Bronchial smooth muscle cell (primary cell): ENCODE results near the gene LCE6A. TPM values are rescaled to one million over a fixed set of nuclear protein-coding genes. Genes with fewer than 3 reads are reported as not detected.

Experiments
- total RNA-seq: library from RNA; depleted of rRNA; stranded (reverse); fragments of >200 nt; gene quantifications from 2 replicates; pipeline ENCODE4 v1.2.1, GENCODE V29; 2014

LCE6A gene
- not detected in 2 replicates for total RNA-seq

GRCh38 chr1:152842556-152842955 lies at the start of gene LCE6A:
Gene LCE6A, plus strand, starts transcription at chr1:152842856. Its CDS starts 665 bp downstream, at chr1:152843521.

GRCh38 chr1:152796421-152796820 lies 46.2 kb upstream of the LCE6A start, which contains the start of gene LCE1D:
Gene LCE1D, plus strand, starts transcription at chr1:152796721. Its CDS starts 1,074 bp downstream, at chr1:152797795.

GRCh38 chr1:152806576-152806975 lies 36.1 kb upstream of the LCE6A start, which contains the start of gene LCE1C:
Gene LCE1C, minus strand, starts transcription at chr1:152806651. Its CDS starts 1,173 bp downstream, at chr1:152805478.

GRCh38 chr1:152811671-152812070 lies 31.0 kb upstream of the LCE6A start, which contains the start of gene LCE1B:
Gene LCE1B, plus strand, starts transcription at chr1:152811971. Its CDS starts 476 bp downstream, at chr1:152812447.

GRCh38 chr1:152827173-152827572 lies 15.5 kb upstream of the LCE6A start, which contains the start of gene LCE1A:
Gene LCE1A, plus strand, starts transcription at chr1:152827473. Its CDS starts 0 bp downstream, at chr1:152827473.

GRCh38 chr1:152859696-152860095 lies 17.0 kb downstream of the LCE6A start, which contains the start of gene LCE7A:
Gene LCE7A, plus strand, starts transcription at chr1:152859996. Its CDS starts 702 bp downstream, at chr1:152860698.

GRCh38 chr1:152878042-152878441 lies 35.4 kb downstream of the LCE6A start, which contains the start of gene SMCP:
Gene SMCP, plus strand, starts transcription at chr1:152878322. Its CDS starts 6,101 bp downstream, at chr1:152884423.

Other genes with a start within 250 kb of the LCE6A start
- not detected in 2 replicates for gene LCE3C, start 242.6 kb upstream of the LCE6A start, total RNA-seq
- gene LCE3B, start 229.0 kb upstream of the LCE6A start, total RNA-seq = not detected in 2 replicates
- gene LCE3A, start 219.8 kb upstream of the LCE6A start, total RNA-seq = not detected in 2 replicates
- not detected in 2 replicates for gene LCE2D, start 179.5 kb upstream of the LCE6A start, total RNA-seq
- gene LCE2C, start 167.6 kb upstream of the LCE6A start, total RNA-seq = not detected in 2 replicates
- not detected in 2 replicates for gene LCE2B, start 156.7 kb upstream of the LCE6A start, total RNA-seq
- gene LCE2A, start 144.5 kb upstream of the LCE6A start, total RNA-seq = not detected in 2 replicates
- gene LCE4A, start 134.7 kb upstream of the LCE6A start, total RNA-seq = not detected in 2 replicates
- not detected in 2 replicates for gene KPRP, start 84.8 kb upstream of the LCE6A start, total RNA-seq
- not detected in 2 replicates for gene LCE1F, start 67.7 kb upstream of the LCE6A start, total RNA-seq
- not detected in 2 replicates for gene LCE1E, start 56.6 kb upstream of the LCE6A start, total RNA-seq
- gene LCE1D, start 46.1 kb upstream of the LCE6A start, total RNA-seq = not detected in 2 replicates
- not detected in 2 replicates for gene LCE1C, start 36.2 kb upstream of the LCE6A start, total RNA-seq
- gene LCE1B, start 30.9 kb upstream of the LCE6A start, total RNA-seq = not detected in 2 replicates
- not detected in 2 replicates for gene LCE1A, start 15.4 kb upstream of the LCE6A start, total RNA-seq
- gene LCE7A, start 17.1 kb downstream of the LCE6A start, total RNA-seq = not detected in 2 replicates
- not detected in 2 replicates for gene SMCP, start 35.5 kb downstream of the LCE6A start, total RNA-seq
- not detected in 2 replicates for gene IVL, start 65.7 kb downstream of the LCE6A start, total RNA-seq
- gene SPRR5, start 104.3 kb downstream of the LCE6A start, total RNA-seq = not detected in 2 replicates
- not detected in 2 replicates for gene SPRR4, start 127.8 kb downstream of the LCE6A start, total RNA-seq
- gene SPRR1A, start 141.2 kb downstream of the LCE6A start, total RNA-seq = not detected in 2 replicates
- gene SPRR3, start 158.9 kb downstream of the LCE6A start, total RNA-seq = 0.43 TPM in 1 of 2 replicates, not detected in the other
- gene SPRR1B, start 188.3 kb downstream of the LCE6A start, total RNA-seq = 0.17 TPM in 1 of 2 replicates, not detected in the other
- gene SPRR2D, start 198.3 kb downstream of the LCE6A start, total RNA-seq = not detected in 2 replicates
- gene SPRR2A, start 214.7 kb downstream of the LCE6A start, total RNA-seq = not detected in 2 replicates
- gene SPRR2B, start 228.8 kb downstream of the LCE6A start, total RNA-seq = not detected in 2 replicates